GM12878 (cell line): ENCODE results near the gene S100A12. TPM values are rescaled to one million over a fixed set of nuclear protein-coding genes. Genes with fewer than 3 reads are reported as not detected.
A peak's percentile ranks its signal among the peaks of the same experiment; 100 is the strongest.

Experiments
- ATAC-seq: fragments of 200-7000 bp; cut with Tn5 transposase; 3 replicates; pipeline ENCODE4 v1.9.1; 2020; ENCODE audit warnings: mild to moderate bottlenecking, moderate library complexity
- BruUV-seq: library from RNA; stranded (reverse); fragments of 400-500 nt; replicated peaks from 2 replicates; lab custom pipeline; 2021; lab: Mats Ljungman, UMichigan
- CTCF ChIA-PET: fragments of 300-600 bp; sonication (Branson Sonifier 250); formaldehyde crosslinking; extraction: SDS; loops from one replicate; lab custom pipeline; 2021; ENCODE audit warnings: inconsistent platforms; lab: Yijun Ruan, JAX
- POLR2A ChIA-PET: fragments of 350-600 bp; formaldehyde crosslinking; extraction: SDS; loops from one replicate; lab custom pipeline; 2021; ENCODE audit warnings: inconsistent platforms; lab: Charles Lee
- RAD21 ChIA-PET: fragments of 300-600 bp; sonication (Branson Sonifier 250); formaldehyde crosslinking; loops from one replicate; lab custom pipeline; 2023; ENCODE audit warnings: antibody characterized with exemption; ENCODE audit not compliant: unreplicated experiment; lab: Charles Lee
- SMC1A ChIA-PET: fragments of 300-600 bp; sonication (Branson Sonifier 250); formaldehyde crosslinking; loops from one replicate; lab custom pipeline; 2023; ENCODE audit not compliant: unreplicated experiment, uncharacterized antibody; lab: Charles Lee
- DNase-seq: peaks from one replicate; pipeline ENCODE4 v3.0.0-alpha.2; 2011; ENCODE audit warnings: low read depth, low spot score
- FAIRE-seq: peaks from 3 replicates; lab custom pipeline; 2011; peaks lifted over from hg19 to GRCh38; lab: Jason Lieb, UNC
- H2AFZ ChIP-seq: 2 replicates; pipeline ENCODE4 v1.6.0; 2011; ENCODE audit warnings: low read depth, low read length, control low read depth; ENCODE audit not compliant: control insufficient read depth
- H3K27ac ChIP-seq: 2 replicates; pipeline ENCODE4 v1.5.1; 2011; ENCODE audit warnings: control low read depth; ENCODE audit not compliant: control insufficient read depth, insufficient read depth
- H3K27me3 ChIP-seq, 2 experiments: replicated peaks in 1 of 2; 2 replicates each; pipeline versions ENCODE4 v1.6.0 to v1.6.1; 2011; ENCODE audit warnings: low read length in 1 of 2; ENCODE audit not compliant: control insufficient read depth in 2 of 2, insufficient read depth in 2 of 2
- H3K36me3 ChIP-seq, 2 experiments: 2 replicates each; pipeline ENCODE4 v1.5.1; 2011; ENCODE audit warnings: low read length in 1 of 2; ENCODE audit not compliant: control insufficient read depth in 2 of 2, insufficient read depth in 2 of 2
- H3K4me1 ChIP-seq: 2 replicates; pipeline ENCODE4 v1.6.1; 2011; ENCODE audit warnings: mild to moderate bottlenecking, low read length, moderate library complexity, mixed read lengths; ENCODE audit not compliant: control insufficient read depth, insufficient read depth
- H3K4me2 ChIP-seq: 2 replicates; pipeline ENCODE4 v1.6.0; 2011; ENCODE audit warnings: control low read depth; ENCODE audit not compliant: control insufficient read depth, insufficient read depth
- H3K4me3 ChIP-seq: fragments of 200-600 bp; sonication (generic); 2 replicates; pipeline ENCODE4 v1.5.1; 2016
- H3K79me2 ChIP-seq: 2 replicates; pipeline ENCODE4 v1.6.0; 2011; ENCODE audit warnings: low read length; ENCODE audit not compliant: control insufficient read depth, insufficient read depth
- H3K9ac ChIP-seq: 2 replicates; pipeline ENCODE4 v1.8.0; 2011; ENCODE audit warnings: low read length, control low read depth, mixed read lengths; ENCODE audit not compliant: control insufficient read depth, insufficient read depth
- H3K9me3 ChIP-seq: replicated peaks from 3 replicates; pipeline ENCODE4 v1.5.1; 2011; ENCODE audit warnings: mild to moderate bottlenecking, low read length; ENCODE audit not compliant: control insufficient read depth, insufficient read depth
- H4K20me1 ChIP-seq: 2 replicates; pipeline ENCODE4 v1.6.0; 2011; ENCODE audit not compliant: control insufficient read depth, insufficient read depth
- ASH2L ChIP-seq: fragments of 300-600, 200-600 bp; sonication (generic); IDR thresholded peaks from 2 replicates; pipeline ENCODE4 v1.6.1; 2017; ENCODE audit warnings: low read depth, mild to moderate bottlenecking, borderline replicate concordance
- ATF7 ChIP-seq: fragments of 450-650 bp; IDR thresholded peaks from 2 replicates; pipeline ENCODE4 v1.6.1; 2016; ENCODE audit warnings: low read depth, mild to moderate bottlenecking
- CBX3 ChIP-seq: fragments of 200-600 bp; sonication (generic); IDR thresholded peaks from 2 replicates; pipeline ENCODE4 v1.6.1; 2016; ENCODE audit warnings: low read depth, borderline replicate concordance
- CBX5 ChIP-seq: sonication (generic); IDR thresholded peaks from 2 replicates; pipeline ENCODE4 v1.6.1; 2016; ENCODE audit warnings: low read depth, moderate library complexity, mild to moderate bottlenecking, inconsistent platforms
- CREM ChIP-seq: IDR thresholded peaks from 2 replicates; pipeline ENCODE4 v1.6.1; 2014; ENCODE audit warnings: antibody characterized with exemption, low read depth
- FOXK2 ChIP-seq: fragments of 450-650 bp; IDR thresholded peaks from 2 replicates; pipeline ENCODE4 v1.6.1; 2017; ENCODE audit warnings: mild to moderate bottlenecking, moderate library complexity
- HSF1 ChIP-seq: fragments of 150-350 bp; IDR thresholded peaks from 2 replicates; pipeline ENCODE4 v1.6.1; 2014; ENCODE audit warnings: mild to moderate bottlenecking, low read depth, low read length
- LARP7 ChIP-seq: fragments of 450-650 bp; IDR thresholded peaks from 2 replicates; pipeline ENCODE4 v1.6.1; 2017; ENCODE audit warnings: mild to moderate bottlenecking
- PAX8 ChIP-seq: fragments of 450-650 bp; IDR thresholded peaks from 2 replicates; pipeline ENCODE4 v1.6.1; 2017; ENCODE audit warnings: mild to moderate bottlenecking, moderate library complexity
- PBX3 ChIP-seq: IDR thresholded peaks from 2 replicates; pipeline ENCODE4 v1.6.1; 2011; ENCODE audit warnings: mild to moderate bottlenecking, low read depth, low read length, moderate library complexity; ENCODE audit not compliant: insufficient replicate concordance
- PKNOX1 ChIP-seq: fragments of 450-650 bp; IDR thresholded peaks from 2 replicates; pipeline ENCODE4 v1.6.1; 2016; ENCODE audit warnings: mild to moderate bottlenecking
- SIX5 ChIP-seq: IDR thresholded peaks from 2 replicates; pipeline ENCODE4 v1.6.1; 2011; ENCODE audit warnings: mild to moderate bottlenecking, low read depth, low read length, moderate library complexity; ENCODE audit not compliant: severe bottlenecking
- SMARCA5 ChIP-seq: fragments of 450-650 bp; IDR thresholded peaks from 2 replicates; pipeline ENCODE4 v1.6.1; 2017; ENCODE audit warnings: mild to moderate bottlenecking
- YY1 ChIP-seq: IDR thresholded peaks from 2 replicates; pipeline ENCODE4 v1.6.1; 2011; ENCODE audit warnings: low read depth, mild to moderate bottlenecking, low read length
- WGBS: methylation state at CpG from one replicate; pipeline ENCODE4 v1.1.6; 2016; ENCODE audit warnings: low lambda C conversion rate; ENCODE audit not compliant: insufficient replicate concordance, insufficient coverage; ENCODE audit errors: missing lambda C conversion rate; 5-methylcytosine and 5-hydroxymethylcytosine counted together
- in situ Hi-C: fragments of 300-500 bp; cut with MboI; formaldehyde crosslinking; loops from 9 replicates; pipeline ENCODE4 v1.14.3; 2018; ENCODE audit warnings: mixed read lengths
- intact Hi-C: fragments of 100-400 bp; cut with micrococcal nuclease; formaldehyde crosslinking; loops from one replicate; pipeline ENCODE4 v1.14.2; 2022; ENCODE audit not compliant: unreplicated experiment
- polyA plus RNA-seq, 11 experiments: library from polyadenylated mRNA; depleted of rRNA in 4 of 11; unstranded in 6 of 11; stranded (reverse) in 5 of 11; fragments of >200 nt; fragmentation: Nextera tagmentation in 4 of 11; fragmentation: Illumina TruSeq in 1 of 11; extraction: Ambion mirVana in 4 of 11; extraction: Trizol in 1 of 11; gene quantifications; 1 replicate in 1 of 11; 2 replicates in 10 of 11; pipeline versions ENCODE4 v1.2.1 to v1.2.3, GENCODE V29; 2011 to 2016; ENCODE audit warnings: inconsistent platforms in 2 of 11, missing spikeins in 2 of 11, low read depth in 1 of 11
- total RNA-seq, 4 experiments: library from RNA; depleted of rRNA in 3 of 4; stranded (reverse); fragments of >200 nt in 3 of 4; fragmentation: Illumina TruSeq in 1 of 4; extraction: Trizol in 1 of 4; gene quantifications; 2 replicates each; pipeline versions ENCODE4 v1.2.1 to v1.2.3, GENCODE V29; 2013 to 2021
- TF ChIP-seq, protein P1 (sequence below): fragments of 450-650 bp; IDR thresholded peaks from 2 replicates; pipeline ENCODE4 v1.6.1; 2017; ENCODE audit warnings: mild to moderate bottlenecking
- TF ChIP-seq, protein P2 (sequence below): fragments of 450-650 bp; IDR thresholded peaks from 2 replicates; pipeline ENCODE4 v1.6.1; 2017; ENCODE audit warnings: antibody characterized with exemption, mild to moderate bottlenecking, moderate library complexity

S100A12 gene
- total and polyA plus RNA-seq, 10 of the 15 experiments (the other 5 are each of a cell fraction or from before 2014, with no cell fraction given), result not detected

- Histone ChIP-seq H3K4me3 (no peak overlapping the region), H3K27me3 (no peaks in the 10 kb centered on the region), H3K9me3 (no peaks in the 10 kb centered on the region), H4K20me1 (no peaks in the 10 kb centered on the region), H3K4me1 (no peaks in the 10 kb centered on the region), H3K4me2 (no peak overlapping the region), H3K79me2 (no peaks in the 10 kb centered on the region), H3K9ac (no peak overlapping the region), H2AFZ (no peak overlapping the region), H3K36me3 (no peaks in the 10 kb centered on the region), H3K27ac (no peak overlapping the region)
- no peak for DNase-seq
- no TSS peak for BruUV-seq
- intact Hi-C loops (no loop called here), in situ Hi-C loops (no loop called here)
- FAIRE-seq, result peak; percentile 84
- peak; percentile 50; the same call in 2 of the 3 replicates for ATAC-seq
- ChIA-PET POLR2A (interaction anchor here (0.6 kb wide), 1 partner anchor 86 kb away, joined by 5 read pairs; no protein-coding TSS in a partner anchor), CTCF (interaction anchor here (0.7 to 1.5 kb wide), 4 partner anchors 16 to 73 kb away, joined by 3 to 8 read pairs (median 4); partner anchors contain the start of gene S100A9), SMC1A (no interaction called here), RAD21 (no interaction called here)
- WGBS, result 9% methylated on average over 6 of the region's 6 CpGs
- TF ChIP-seq SIX5 (no peak), ATF7 (peak; percentile 94), PAX8 (no peak), ASH2L (no peak), SMARCA5 (no peak), CBX5 (no peak), CREM (peak; percentile 97), CBX3 (no peak), PKNOX1 (peak; percentile 31; the same call in 1 of the 2 replicates), HSF1 (no peak), FOXK2 (no peak), YY1 (no peak), LARP7 (no peak), PBX3 (no peak)
- TF ChIP-seq, protein P1, sequence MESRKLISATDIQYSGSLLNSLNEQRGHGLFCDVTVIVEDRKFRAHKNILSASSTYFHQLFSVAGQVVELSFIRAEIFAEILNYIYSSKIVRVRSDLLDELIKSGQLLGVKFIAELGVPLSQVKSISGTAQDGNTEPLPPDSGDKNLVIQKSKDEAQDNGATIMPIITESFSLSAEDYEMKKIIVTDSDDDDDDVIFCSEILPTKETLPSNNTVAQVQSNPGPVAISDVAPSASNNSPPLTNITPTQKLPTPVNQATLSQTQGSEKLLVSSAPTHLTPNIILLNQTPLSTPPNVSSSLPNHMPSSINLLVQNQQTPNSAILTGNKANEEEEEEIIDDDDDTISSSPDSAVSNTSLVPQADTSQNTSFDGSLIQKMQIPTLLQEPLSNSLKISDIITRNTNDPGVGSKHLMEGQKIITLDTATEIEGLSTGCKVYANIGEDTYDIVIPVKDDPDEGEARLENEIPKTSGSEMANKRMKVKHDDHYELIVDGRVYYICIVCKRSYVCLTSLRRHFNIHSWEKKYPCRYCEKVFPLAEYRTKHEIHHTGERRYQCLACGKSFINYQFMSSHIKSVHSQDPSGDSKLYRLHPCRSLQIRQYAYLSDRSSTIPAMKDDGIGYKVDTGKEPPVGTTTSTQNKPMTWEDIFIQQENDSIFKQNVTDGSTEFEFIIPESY, result no peak
- TF ChIP-seq, protein P2, sequence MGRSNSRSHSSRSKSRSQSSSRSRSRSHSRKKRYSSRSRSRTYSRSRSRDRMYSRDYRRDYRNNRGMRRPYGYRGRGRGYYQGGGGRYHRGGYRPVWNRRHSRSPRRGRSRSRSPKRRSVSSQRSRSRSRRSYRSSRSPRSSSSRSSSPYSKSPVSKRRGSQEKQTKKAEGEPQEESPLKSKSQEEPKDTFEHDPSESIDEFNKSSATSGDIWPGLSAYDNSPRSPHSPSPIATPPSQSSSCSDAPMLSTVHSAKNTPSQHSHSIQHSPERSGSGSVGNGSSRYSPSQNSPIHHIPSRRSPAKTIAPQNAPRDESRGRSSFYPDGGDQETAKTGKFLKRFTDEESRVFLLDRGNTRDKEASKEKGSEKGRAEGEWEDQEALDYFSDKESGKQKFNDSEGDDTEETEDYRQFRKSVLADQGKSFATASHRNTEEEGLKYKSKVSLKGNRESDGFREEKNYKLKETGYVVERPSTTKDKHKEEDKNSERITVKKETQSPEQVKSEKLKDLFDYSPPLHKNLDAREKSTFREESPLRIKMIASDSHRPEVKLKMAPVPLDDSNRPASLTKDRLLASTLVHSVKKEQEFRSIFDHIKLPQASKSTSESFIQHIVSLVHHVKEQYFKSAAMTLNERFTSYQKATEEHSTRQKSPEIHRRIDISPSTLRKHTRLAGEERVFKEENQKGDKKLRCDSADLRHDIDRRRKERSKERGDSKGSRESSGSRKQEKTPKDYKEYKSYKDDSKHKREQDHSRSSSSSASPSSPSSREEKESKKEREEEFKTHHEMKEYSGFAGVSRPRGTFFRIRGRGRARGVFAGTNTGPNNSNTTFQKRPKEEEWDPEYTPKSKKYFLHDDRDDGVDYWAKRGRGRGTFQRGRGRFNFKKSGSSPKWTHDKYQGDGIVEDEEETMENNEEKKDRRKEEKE, result no peak
Observed at GRCh38 chr1:153422450-153423068, 47.1 kb upstream of the S100A12 start.
